GM12878 (cell line): ENCODE data around the gene PTPRM.

Source experiments
- CTCF ChIP-seq, 3 experiments: IDR thresholded peaks in 2 of 3; conservative IDR thresholded peaks in 1 of 3; 2 replicates each; pipeline ENCODE4 v1.5.1; 2011; ENCODE audit warnings: low read depth in 3 of 3, low read length in 3 of 3, mild to moderate bottlenecking in 3 of 3, control low read depth in 2 of 3, moderate library complexity in 2 of 3, inconsistent platforms in 1 of 3, mixed read lengths in 1 of 3; ENCODE audit not compliant: control insufficient read depth in 2 of 3, insufficient read depth in 1 of 3; ENCODE audit errors: extremely low read depth in 1 of 3
- EP300 ChIP-seq, 2 experiments: fragments of 150-350 bp in 1 of 2; IDR thresholded peaks; 2 replicates each; pipeline ENCODE4 v1.6.1; 2011 to 2012; ENCODE audit warnings: low read depth in 2 of 2, low read length in 2 of 2, borderline replicate concordance in 1 of 2, improper control_type of control experiment in 1 of 2, inconsistent platforms in 1 of 2; ENCODE audit not compliant: control insufficient read depth in 1 of 2
- ETV6 ChIP-seq, 2 experiments: fragments of 450-650 bp in 1 of 2; IDR thresholded peaks in 1 of 2; conservative IDR thresholded peaks in 1 of 2; 2 replicates each; pipeline ENCODE4 v1.6.1; 2014; ENCODE audit warnings: antibody characterized with exemption in 1 of 2, borderline replicate concordance in 1 of 2, low read depth in 1 of 2, mild to moderate bottlenecking in 1 of 2, moderate library complexity in 1 of 2
- JUND ChIP-seq: IDR thresholded peaks from 2 replicates; pipeline ENCODE4 v1.6.1; 2012; ENCODE audit warnings: low read depth, mild to moderate bottlenecking, low read length, improper control_type of control experiment, moderate library complexity
- MXI1 ChIP-seq: fragments of 150-350 bp; IDR thresholded peaks from 2 replicates; pipeline ENCODE4 v1.6.1; 2011; ENCODE audit warnings: low read depth, mild to moderate bottlenecking, inconsistent platforms, low read length, improper control_type of control experiment
- MYC ChIP-seq: IDR thresholded peaks from 2 replicates; pipeline ENCODE4 v1.6.1; 2011; ENCODE audit warnings: mild to moderate bottlenecking, low read length, moderate library complexity, inconsistent platforms; ENCODE audit not compliant: insufficient read depth, insufficient replicate concordance, insufficient read length, severe bottlenecking
- RAD21 ChIP-seq: IDR thresholded peaks from 2 replicates; pipeline ENCODE4 v1.6.1; 2011; ENCODE audit warnings: mild to moderate bottlenecking, low read depth, low read length, moderate library complexity; ENCODE audit not compliant: insufficient read depth
- REST ChIP-seq: IDR thresholded peaks from 2 replicates; pipeline ENCODE4 v1.6.1; 2012; ENCODE audit warnings: mild to moderate bottlenecking, low read depth, low read length
- SUPT20H ChIP-seq: IDR thresholded peaks from 2 replicates; pipeline ENCODE4 v1.6.1; 2011; ENCODE audit warnings: low read depth, mild to moderate bottlenecking, low read length, moderate library complexity, borderline replicate concordance; ENCODE audit not compliant: control insufficient read depth
- TCF12 ChIP-seq: IDR thresholded peaks from 2 replicates; pipeline ENCODE4 v1.6.1; 2011; ENCODE audit warnings: low read depth, mild to moderate bottlenecking, low read length

- no peak for TF ChIP-seq MYC
- no peak for TF ChIP-seq EP300 (IDR thresholded peaks at IDR 0.05; ENCODE audit: borderline replicate concordance in 1 of 2, control insufficient read depth in 1 of 2, low read depth in 2 of 2, low read length in 2 of 2)
- no peak for TF ChIP-seq MXI1
- TF ChIP-seq SUPT20H = no peak
- no peak for TF ChIP-seq RAD21
- no peak for TF ChIP-seq TCF12
- TF ChIP-seq CTCF (IDR thresholded peaks at IDR 0.05 in 2 of 3, conservative IDR thresholded peaks at IDR 0.05 in 1 of 3; ENCODE audit: control insufficient read depth in 2 of 3, extremely low read depth in 1 of 3, insufficient read depth in 1 of 3, low read depth in 3 of 3, low read length in 3 of 3) = no peak
- TF ChIP-seq REST = no peak
- no peak for TF ChIP-seq JUND
- TF ChIP-seq ETV6 (conservative IDR thresholded peaks at IDR 0.05 in 1 of 2, IDR thresholded peaks at IDR 0.05 in 1 of 2; ENCODE audit: borderline replicate concordance in 1 of 2, low read depth in 1 of 2) = no peak
Observed at GRCh38 chr18:8365528-8365927, 798.4 kb downstream of the PTPRM start.
